Erythroblast (primary cell): ENCODE results near the gene RPS6KB2.

Source experiments
- GATA1 ChIP-seq: IDR thresholded peaks from 2 replicates; pipeline ENCODE4 v1.6.1; 2011; ENCODE audit warnings: low read depth, mild to moderate bottlenecking, control low read depth, low read length, moderate library complexity
- POLR2A ChIP-seq: IDR thresholded peaks from 2 replicates; pipeline ENCODE4 v1.6.1; 2011; ENCODE audit warnings: mild to moderate bottlenecking, low read length

GRCh38 chr11:67468056-67468455, 39.8 kb downstream of the RPS6KB2 start:
- TF ChIP-seq POLR2A (no peak), GATA1 (no peak)
